Left ventricle myocardium inferior (tissue), 1 donor: ENCODE data around the gene ABTB1. TPM values are rescaled to one million over a fixed set of nuclear protein-coding genes. Genes with fewer than 3 reads are reported as not detected.
"Not testable (repeated sequence)": the region's sequence is repeated elsewhere in the genome, so short reads cannot be mapped to it uniquely, and the experiment has no call there.

Source experiments
- DNase-seq: peaks from one replicate; pipeline ENCODE4 v3.0.0-alpha.2; 2020
- H3K27ac ChIP-seq: fragments of 200-600 bp; replicated peaks from 2 replicates; pipeline ENCODE4 v1.8.0; 2021
- H3K27me3 ChIP-seq: fragments of 200-600 bp; 2 replicates; pipeline ENCODE4 v1.8.0; 2021; ENCODE audit warnings: low read depth
- H3K36me3 ChIP-seq: fragments of 200-600 bp; 2 replicates; pipeline ENCODE4 v1.8.0; 2021
- H3K4me1 ChIP-seq: fragments of 200-600 bp; 2 replicates; pipeline ENCODE4 v1.8.0; 2021
- H3K4me3 ChIP-seq: fragments of 200-600 bp; 2 replicates; pipeline ENCODE4 v1.8.0; 2021; ENCODE audit warnings: mild to moderate bottlenecking, moderate library complexity
- H3K9me3 ChIP-seq: fragments of 200-600 bp; replicated peaks from 2 replicates; pipeline ENCODE4 v1.8.0; 2021
- CTCF ChIP-seq: fragments of 200-600 bp; IDR thresholded peaks from 2 replicates; pipeline ENCODE4 v1.8.0; 2021; ENCODE audit warnings: antibody characterized with exemption, mild to moderate bottlenecking, borderline replicate concordance
- intact Hi-C: fragments of 100-400 bp; cut with micrococcal nuclease; formaldehyde crosslinking; loops from one replicate; pipeline ENCODE4 v1.11.0; 2022
- total RNA-seq: library from RNA; stranded (reverse); fragmentation: NEBNext Ultra II Directional; extraction: Animal tissue kit (Norgen Biotek cat#: 25700); gene quantifications from one replicate; pipeline ENCODE4 v1.2.1, GENCODE V29; 2021
- donor health status: DM: no; HTN: yes; CAD: no; lungs with severe emphysema.

ABTB1 gene
- total RNA-seq, 1 donor from 2014 or later, result 29.9 TPM

- Histone ChIP-seq H3K4me3 (peak overlapping the region; percentile 23), H3K9me3 (peaks cover 1% of the 10 kb centered on the region), H3K27ac (peak overlapping the region; percentile 96), H3K27me3 (no peaks in the 10 kb centered on the region), H3K36me3 (peaks cover 7% of the 10 kb centered on the region), H3K4me1 (peaks cover 93% of the 10 kb centered on the region)
- intact Hi-C loops, result loop anchor here (10.0 kb wide), 1 partner anchor 46 kb away; no protein-coding TSS in a partner anchor
- peak; percentile 22 for DNase-seq
- no peak for TF ChIP-seq CTCF
Measured at GRCh38 chr3:127698691-127699415, 26.1 kb downstream of the ABTB1 start.

GRCh38 chr3:127699416-127700300, 26.9 kb downstream of the ABTB1 start:
- TF ChIP-seq CTCF, result no peak
- H3K36me3 ChIP-seq, result peaks cover 8% of the 10 kb centered on the region
- peaks cover 90% of the 10 kb centered on the region for H3K4me1 ChIP-seq
- H3K27ac ChIP-seq, result peak overlapping the region; percentile 96
- no peaks in the 10 kb centered on the region for H3K27me3 ChIP-seq
- DNase-seq, result peak; percentile 16
- intact Hi-C loops, result loop anchor here (10.0 kb wide), 1 partner anchor 45 kb away; no protein-coding TSS in a partner anchor
- H3K9me3 ChIP-seq, result peaks cover 4% of the 10 kb centered on the region
- H3K4me3 ChIP-seq, result peak overlapping the region; percentile 23

- TF ChIP-seq CTCF, result peak; percentile 13
- Histone ChIP-seq H3K27ac (peak overlapping the region; percentile 96), H3K9me3 (peaks cover 4% of the 10 kb centered on the region), H3K4me3 (no peak overlapping the region), H3K4me1 (peaks cover 82% of the 10 kb centered on the region), H3K36me3 (peaks cover 8% of the 10 kb centered on the region), H3K27me3 (no peaks in the 10 kb centered on the region)
- intact Hi-C loops, result no loop called here
- DNase-seq, result no peak
Measured at GRCh38 chr3:127700406-127700805, 27.7 kb downstream of the ABTB1 start.

GRCh38 chr3:127701280-127701911, 28.6 kb downstream of the ABTB1 start:
- no peak for TF ChIP-seq CTCF
- peaks cover 15% of the 10 kb centered on the region for H3K36me3 ChIP-seq
- no peaks in the 10 kb centered on the region for H3K27me3 ChIP-seq
- peak; percentile 70 for DNase-seq
- H3K4me3 ChIP-seq, result no peak overlapping the region
- H3K9me3 ChIP-seq, result peaks cover 4% of the 10 kb centered on the region
- peaks cover 81% of the 10 kb centered on the region for H3K4me1 ChIP-seq
- intact Hi-C loops, result no loop called here
- H3K27ac ChIP-seq, result peak overlapping the region; percentile 96

GRCh38 chr3:127702151-127702578, 29.4 kb downstream of the ABTB1 start:
- Histone ChIP-seq H3K9me3 (peaks cover 4% of the 10 kb centered on the region), H3K27ac (peak overlapping the region; percentile 96), H3K4me1 (peaks cover 81% of the 10 kb centered on the region), H3K27me3 (no peaks in the 10 kb centered on the region), H3K36me3 (peaks cover 15% of the 10 kb centered on the region), H3K4me3 (no peak overlapping the region)
- TF ChIP-seq CTCF, result no peak
- DNase-seq, result no peak
- intact Hi-C loops, result no loop called here

GRCh38 chr3:127704840-127705239, 32.1 kb downstream of the ABTB1 start:
- H3K4me3 ChIP-seq, H3K9me3 ChIP-seq, intact Hi-C loops, DNase-seq, H3K27me3 ChIP-seq: not testable (repeated sequence)
- peaks cover 15% of the 10 kb centered on the region for H3K36me3 ChIP-seq
- H3K4me1 ChIP-seq, result peaks cover 81% of the 10 kb centered on the region
- peak overlapping the region; percentile 96 for H3K27ac ChIP-seq
